HepG2 (cell line): Measurements from ENCODE around the gene PIGC. TPM values are rescaled to one million over a fixed set of nuclear protein-coding genes. Genes with fewer than 3 reads are reported as not detected.

Experiments
- ADNP ChIP-seq: sonication (generic); formaldehyde crosslinking; IDR thresholded peaks from 2 replicates; pipeline ENCODE4 v1.4.0; 2020; ENCODE audit warnings: missing genetic modification reagents
- AHR ChIP-seq: IDR thresholded peaks from 2 replicates; pipeline ENCODE4 v1.6.1; 2018; ENCODE audit warnings: missing genetic modification reagents, missing compliant biosample characterization
- ATF4 ChIP-seq, 2 experiments: fragments of 450-650 bp in 1 of 2; sonication (generic) in 1 of 2; formaldehyde crosslinking; IDR thresholded peaks; 2 replicates each; pipeline versions ENCODE4 v1.5.0 to v1.8.0; 2020 to 2022; ENCODE audit warnings: mild to moderate bottlenecking in 1 of 2, missing genetic modification reagents in 1 of 2
- ATF5 ChIP-seq: sonication (generic); formaldehyde crosslinking; IDR thresholded peaks from 2 replicates; pipeline ENCODE4 v1.4.0; 2020; ENCODE audit warnings: mild to moderate bottlenecking, low read depth, missing genetic modification reagents
- BHLHE40 ChIP-seq: IDR thresholded peaks from 2 replicates; pipeline ENCODE4 v1.6.1; 2011; ENCODE audit warnings: low read length, improper control_type of control experiment
- HINFP ChIP-seq: sonication (generic); formaldehyde crosslinking; IDR thresholded peaks from 2 replicates; pipeline ENCODE4 v1.4.0; 2020; ENCODE audit warnings: low read depth, mild to moderate bottlenecking, missing genetic modification reagents
- PATZ1 ChIP-seq: sonication (generic); formaldehyde crosslinking; IDR thresholded peaks from 2 replicates; pipeline ENCODE4 v1.4.0; 2020; ENCODE audit warnings: missing genetic modification reagents
- RAD21 ChIP-seq: fragments of 450-650 bp; formaldehyde crosslinking; IDR thresholded peaks from 2 replicates; pipeline ENCODE4 v1.5.0; 2020; ENCODE audit warnings: mild to moderate bottlenecking
- SMC3 ChIP-seq: IDR thresholded peaks from 2 replicates; pipeline ENCODE4 v1.6.1; 2011; ENCODE audit warnings: low read length, improper control_type of control experiment
- STAG1 ChIP-seq: sonication (generic); formaldehyde crosslinking; IDR thresholded peaks from 2 replicates; pipeline ENCODE4 v1.4.0; 2020; ENCODE audit warnings: missing genetic modification reagents
- STAT6 ChIP-seq: sonication (generic); formaldehyde crosslinking; IDR thresholded peaks from 2 replicates; pipeline ENCODE4 v1.4.0; 2020; ENCODE audit warnings: missing genetic modification reagents, mild to moderate bottlenecking, borderline replicate concordance
- SUZ12 ChIP-seq: fragments of 150-350 bp; IDR thresholded peaks from 2 replicates; pipeline ENCODE4 v1.6.1; 2014; ENCODE audit warnings: low read depth, low read length
- ZNF256 ChIP-seq: sonication (generic); formaldehyde crosslinking; conservative IDR thresholded peaks from 2 replicates; pipeline ENCODE4 v1.4.0; 2020; ENCODE audit warnings: missing genetic modification reagents
- ZNF33B ChIP-seq: sonication (generic); formaldehyde crosslinking; IDR thresholded peaks from 2 replicates; pipeline ENCODE4 v1.5.1; 2020; ENCODE audit warnings: mild to moderate bottlenecking, missing genetic modification reagents
- ZNF614 ChIP-seq: IDR thresholded peaks from 2 replicates; pipeline ENCODE4 v1.6.1; 2018; ENCODE audit warnings: missing biosample characterization, missing genetic modification reagents, inconsistent platforms, borderline replicate concordance
- ZNF652 ChIP-seq: IDR thresholded peaks from 2 replicates; pipeline ENCODE4 v1.6.1; 2016; ENCODE audit warnings: low read depth, borderline replicate concordance
- ZNF878 ChIP-seq: sonication (generic); formaldehyde crosslinking; IDR thresholded peaks from 2 replicates; pipeline ENCODE4 v1.8.1; 2023; ENCODE audit warnings: mild to moderate bottlenecking, missing genetic modification reagents, moderate library complexity
- ZSCAN29 ChIP-seq: sonication (generic); formaldehyde crosslinking; conservative IDR thresholded peaks from 2 replicates; pipeline ENCODE4 v1.4.0; 2020; ENCODE audit warnings: mild to moderate bottlenecking, missing genetic modification reagents
- polyA plus RNA-seq, 8 experiments: library from polyadenylated mRNA; depleted of rRNA in 3 of 8; stranded (reverse) in 7 of 8; unstranded in 1 of 8; fragments of >200 nt; fragmentation: Illumina TruSeq in 4 of 8; extraction: Trizol in 4 of 8; gene quantifications; 2 replicates each; pipeline versions ENCODE4 v1.2.1 to v1.2.3, GENCODE V29; 2011 to 2016; ENCODE audit warnings: low read depth in 4 of 8, missing spikeins in 1 of 8, mixed read lengths in 1 of 8; ENCODE audit not compliant: insufficient read depth in 1 of 8
- total RNA-seq, 5 experiments: library from RNA; depleted of rRNA; stranded (reverse); fragments of >200 nt; fragmentation: Illumina TruSeq; extraction: Trizol; gene quantifications; 2 replicates each; pipeline ENCODE4 v1.2.3, GENCODE V29; 2016; ENCODE audit warnings: low read depth in 1 of 5

PIGC gene
- total and polyA plus RNA-seq, 2 of the 13 experiments (the other 11 are each of a cell fraction or from before 2014, with no cell fraction given): 26.7 to 29.5 TPM

- TF ChIP-seq STAT6 (CRISPR knock-in tag): no peak
- TF ChIP-seq ZNF878 (CRISPR knock-in tag): no peak
- no peak for TF ChIP-seq HINFP (CRISPR knock-in tag)
- TF ChIP-seq ATF4 (CRISPR knock-in tag; IDR thresholded peaks at IDR 0.05): peak in 1 of 2 experiments; percentile 29; a peak in 1 of 4 replicates
- TF ChIP-seq BHLHE40: no peak
- TF ChIP-seq ZNF614 (CRISPR knock-in tag): no peak
- TF ChIP-seq RAD21 (CRISPR knock-in tag): peak; percentile 56; the same call in 1 of the 2 replicates
- TF ChIP-seq STAG1 (CRISPR knock-in tag): peak; percentile 88
- no peak for TF ChIP-seq PATZ1 (CRISPR knock-in tag)
- peak; percentile 60; the same call in 1 of the 2 replicates for TF ChIP-seq SMC3
- TF ChIP-seq ZNF33B (CRISPR knock-in tag): no peak
- no peak for TF ChIP-seq ZSCAN29
- no peak for TF ChIP-seq AHR (CRISPR knock-in tag)
- no peak for TF ChIP-seq ATF5 (CRISPR knock-in tag)
- no peak for TF ChIP-seq SUZ12
- no peak for TF ChIP-seq ADNP (CRISPR knock-in tag)
- TF ChIP-seq ZNF652 (CRISPR knock-in tag): no peak
- TF ChIP-seq ZNF256 (CRISPR knock-in tag): no peak
Observed at GRCh38 chr1:172429331-172430127, 14.3 kb downstream of the PIGC start (continued).
